GM12878 (cell line): ENCODE results near the gene EP300. TPM values are rescaled to one million over a fixed set of nuclear protein-coding genes. Genes with fewer than 3 reads are reported as not detected.

Experiments used
- ATAC-seq: fragments of 200-7000 bp; cut with Tn5 transposase; 3 replicates; pipeline ENCODE4 v1.9.1; 2020; ENCODE audit warnings: mild to moderate bottlenecking, moderate library complexity
- BruUV-seq: library from RNA; stranded (reverse); fragments of 400-500 nt; replicated peaks from 2 replicates; lab custom pipeline; 2021; lab: Mats Ljungman, UMichigan
- CTCF ChIA-PET: fragments of 300-600 bp; sonication (Branson Sonifier 250); formaldehyde crosslinking; extraction: SDS; loops from one replicate; lab custom pipeline; 2021; ENCODE audit warnings: inconsistent platforms; lab: Yijun Ruan, JAX
- POLR2A ChIA-PET: fragments of 350-600 bp; formaldehyde crosslinking; extraction: SDS; loops from one replicate; lab custom pipeline; 2021; ENCODE audit warnings: inconsistent platforms; lab: Charles Lee
- RAD21 ChIA-PET: fragments of 300-600 bp; sonication (Branson Sonifier 250); formaldehyde crosslinking; loops from one replicate; lab custom pipeline; 2023; ENCODE audit warnings: antibody characterized with exemption; ENCODE audit not compliant: unreplicated experiment; lab: Charles Lee
- SMC1A ChIA-PET: fragments of 300-600 bp; sonication (Branson Sonifier 250); formaldehyde crosslinking; loops from one replicate; lab custom pipeline; 2023; ENCODE audit not compliant: unreplicated experiment, uncharacterized antibody; lab: Charles Lee
- DNase-seq: peaks from one replicate; pipeline ENCODE4 v3.0.0-alpha.2; 2011; ENCODE audit warnings: low read depth, low spot score
- FAIRE-seq: peaks from 3 replicates; lab custom pipeline; 2011; peaks lifted over from hg19 to GRCh38; lab: Jason Lieb, UNC
- H2AFZ ChIP-seq: 2 replicates; pipeline ENCODE4 v1.6.0; 2011; ENCODE audit warnings: low read depth, low read length, control low read depth; ENCODE audit not compliant: control insufficient read depth
- H3K27ac ChIP-seq: 2 replicates; pipeline ENCODE4 v1.5.1; 2011; ENCODE audit warnings: control low read depth; ENCODE audit not compliant: control insufficient read depth, insufficient read depth
- H3K27me3 ChIP-seq, 2 experiments: replicated peaks in 1 of 2; 2 replicates each; pipeline versions ENCODE4 v1.6.0 to v1.6.1; 2011; ENCODE audit warnings: low read length in 1 of 2; ENCODE audit not compliant: control insufficient read depth in 2 of 2, insufficient read depth in 2 of 2
- H3K36me3 ChIP-seq, 2 experiments: 2 replicates each; pipeline ENCODE4 v1.5.1; 2011; ENCODE audit warnings: low read length in 1 of 2; ENCODE audit not compliant: control insufficient read depth in 2 of 2, insufficient read depth in 2 of 2
- H3K4me1 ChIP-seq: 2 replicates; pipeline ENCODE4 v1.6.1; 2011; ENCODE audit warnings: mild to moderate bottlenecking, low read length, moderate library complexity, mixed read lengths; ENCODE audit not compliant: control insufficient read depth, insufficient read depth
- H3K4me2 ChIP-seq: 2 replicates; pipeline ENCODE4 v1.6.0; 2011; ENCODE audit warnings: control low read depth; ENCODE audit not compliant: control insufficient read depth, insufficient read depth
- H3K4me3 ChIP-seq: fragments of 200-600 bp; sonication (generic); 2 replicates; pipeline ENCODE4 v1.5.1; 2016
- H3K79me2 ChIP-seq: 2 replicates; pipeline ENCODE4 v1.6.0; 2011; ENCODE audit warnings: low read length; ENCODE audit not compliant: control insufficient read depth, insufficient read depth
- H3K9ac ChIP-seq: 2 replicates; pipeline ENCODE4 v1.8.0; 2011; ENCODE audit warnings: low read length, control low read depth, mixed read lengths; ENCODE audit not compliant: control insufficient read depth, insufficient read depth
- H3K9me3 ChIP-seq: replicated peaks from 3 replicates; pipeline ENCODE4 v1.5.1; 2011; ENCODE audit warnings: mild to moderate bottlenecking, low read length; ENCODE audit not compliant: control insufficient read depth, insufficient read depth
- H4K20me1 ChIP-seq: 2 replicates; pipeline ENCODE4 v1.6.0; 2011; ENCODE audit not compliant: control insufficient read depth, insufficient read depth
- CREM ChIP-seq: IDR thresholded peaks from 2 replicates; pipeline ENCODE4 v1.6.1; 2014; ENCODE audit warnings: antibody characterized with exemption, low read depth
- ELK1 ChIP-seq: IDR thresholded peaks from 2 replicates; pipeline ENCODE4 v1.6.1; 2012; ENCODE audit warnings: low read depth, low read length, improper control_type of control experiment
- EP300 ChIP-seq, 2 experiments: fragments of 150-350 bp in 1 of 2; IDR thresholded peaks; 2 replicates each; pipeline ENCODE4 v1.6.1; 2011 to 2012; ENCODE audit warnings: low read depth in 2 of 2, low read length in 2 of 2, borderline replicate concordance in 1 of 2, improper control_type of control experiment in 1 of 2, inconsistent platforms in 1 of 2; ENCODE audit not compliant: control insufficient read depth in 1 of 2
- IRF3 ChIP-seq: fragments of 450-650 bp; IDR thresholded peaks from 2 replicates; pipeline ENCODE4 v1.6.1; 2014; ENCODE audit warnings: mild to moderate bottlenecking
- MTA2 ChIP-seq: fragments of 450-650 bp; IDR thresholded peaks from 2 replicates; pipeline ENCODE4 v1.6.1; 2016; ENCODE audit warnings: low read depth, mild to moderate bottlenecking, moderate library complexity
- MTA3 ChIP-seq: IDR thresholded peaks from 2 replicates; pipeline ENCODE4 v1.6.1; 2012; ENCODE audit warnings: low read length, inconsistent platforms, borderline replicate concordance
- PBX3 ChIP-seq: IDR thresholded peaks from 2 replicates; pipeline ENCODE4 v1.6.1; 2011; ENCODE audit warnings: mild to moderate bottlenecking, low read depth, low read length, moderate library complexity; ENCODE audit not compliant: insufficient replicate concordance
- POLR2AphosphoS2 ChIP-seq: IDR thresholded peaks from 2 replicates; pipeline ENCODE4 v1.6.1; 2011; ENCODE audit warnings: low read depth, mild to moderate bottlenecking, low read length, improper control_type of control experiment, moderate library complexity
- POU2F2 ChIP-seq: IDR thresholded peaks from 3 replicates; pipeline ENCODE4 v1.6.1; 2011; ENCODE audit warnings: low read depth, mild to moderate bottlenecking, low read length, borderline replicate concordance
- RELB ChIP-seq: fragments of 450-650 bp; IDR thresholded peaks from 2 replicates; pipeline ENCODE4 v1.6.1; 2017; ENCODE audit warnings: low read depth, mild to moderate bottlenecking, moderate library complexity
- SMAD5 ChIP-seq: IDR thresholded peaks from 2 replicates; pipeline ENCODE4 v1.6.1; 2016; ENCODE audit warnings: antibody characterized with exemption, low read depth
- SUPT20H ChIP-seq: IDR thresholded peaks from 2 replicates; pipeline ENCODE4 v1.6.1; 2011; ENCODE audit warnings: low read depth, mild to moderate bottlenecking, low read length, moderate library complexity, borderline replicate concordance; ENCODE audit not compliant: control insufficient read depth
- WRNIP1 ChIP-seq: IDR thresholded peaks from 2 replicates; pipeline ENCODE4 v1.6.1; 2011; ENCODE audit warnings: low read depth, low read length, improper control_type of control experiment, borderline replicate concordance
- ZNF622 ChIP-seq: fragments of 450-650 bp; IDR thresholded peaks from 2 replicates; pipeline ENCODE4 v1.6.1; 2017; ENCODE audit warnings: mild to moderate bottlenecking, inconsistent platforms
- WGBS: methylation state at CpG from one replicate; pipeline ENCODE4 v1.1.6; 2016; ENCODE audit warnings: low lambda C conversion rate; ENCODE audit not compliant: insufficient replicate concordance, insufficient coverage; ENCODE audit errors: missing lambda C conversion rate; 5-methylcytosine and 5-hydroxymethylcytosine counted together
- in situ Hi-C: fragments of 300-500 bp; cut with MboI; formaldehyde crosslinking; loops from 9 replicates; pipeline ENCODE4 v1.14.3; 2018; ENCODE audit warnings: mixed read lengths
- intact Hi-C: fragments of 100-400 bp; cut with micrococcal nuclease; formaldehyde crosslinking; loops from one replicate; pipeline ENCODE4 v1.14.2; 2022; ENCODE audit not compliant: unreplicated experiment
- polyA plus RNA-seq, 11 experiments: library from polyadenylated mRNA; depleted of rRNA in 4 of 11; unstranded in 6 of 11; stranded (reverse) in 5 of 11; fragments of >200 nt; fragmentation: Nextera tagmentation in 4 of 11; fragmentation: Illumina TruSeq in 1 of 11; extraction: Ambion mirVana in 4 of 11; extraction: Trizol in 1 of 11; gene quantifications; 1 replicate in 1 of 11; 2 replicates in 10 of 11; pipeline versions ENCODE4 v1.2.1 to v1.2.3, GENCODE V29; 2011 to 2016; ENCODE audit warnings: inconsistent platforms in 2 of 11, missing spikeins in 2 of 11, low read depth in 1 of 11
- total RNA-seq, 4 experiments: library from RNA; depleted of rRNA in 3 of 4; stranded (reverse); fragments of >200 nt in 3 of 4; fragmentation: Illumina TruSeq in 1 of 4; extraction: Trizol in 1 of 4; gene quantifications; 2 replicates each; pipeline versions ENCODE4 v1.2.1 to v1.2.3, GENCODE V29; 2013 to 2021
- TF ChIP-seq, protein P1 (sequence below): fragments of 150-350 bp; IDR thresholded peaks from 2 replicates; pipeline ENCODE4 v1.6.1; 2014; ENCODE audit warnings: mild to moderate bottlenecking, low read depth, low read length

EP300 gene
- total and polyA plus RNA-seq, 10 of the 15 experiments (the other 5 are each of a cell fraction or from before 2014, with no cell fraction given): 5.5 to 48.5 (median 23.6) TPM

DNA sequence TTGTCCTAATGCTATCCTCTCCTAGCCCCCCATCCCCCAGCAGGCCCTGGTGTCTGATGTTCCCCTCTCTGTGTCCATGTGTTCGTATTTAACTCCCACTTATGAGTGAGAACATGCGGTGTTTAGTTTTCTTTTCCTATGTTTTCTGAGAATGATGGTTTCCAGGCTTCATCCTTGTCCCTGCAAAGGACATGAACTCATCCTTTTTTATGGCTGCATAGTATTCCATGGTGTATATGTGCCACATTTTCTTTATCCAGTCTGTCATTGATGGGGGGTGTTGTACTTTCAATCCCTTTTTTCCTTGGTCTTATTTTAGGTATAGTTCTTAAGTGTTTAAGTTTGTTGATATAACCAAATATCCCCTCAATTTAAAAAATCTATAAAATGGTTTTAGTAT, 23.9 kb downstream of the EP300 start:
- H3K36me3 ChIP-seq: peaks cover 9 to 11% of the 10 kb centered on the region in 2 experiments; a peak in 3 of 4 replicates
- no peak overlapping the region for H3K9ac ChIP-seq
- SMC1A ChIA-PET: interaction anchor here (0.7 to 3.3 kb wide), 3 partner anchors 22 to 193 kb away, joined by 3 to 12 read pairs (median 5); no protein-coding TSS in a partner anchor
- no peak overlapping the region for H2AFZ ChIP-seq
- H3K4me1 ChIP-seq: no peaks in the 10 kb centered on the region
- no peaks in the 10 kb centered on the region for H3K27me3 ChIP-seq
- ATAC-seq (no peak), DNase-seq (no peak), FAIRE-seq (no peak)
- in situ Hi-C loops (no loop called here), intact Hi-C loops (no loop called here)
- H3K9me3 ChIP-seq: no peaks in the 10 kb centered on the region; the same call in 1 of the 3 replicates
- WGBS: 94% methylated on average over 2 of the region's 2 CpGs
- BruUV-seq: no TSS peak
- no peak overlapping the region for H3K4me3 ChIP-seq
- H3K79me2 ChIP-seq: peaks cover 37% of the 10 kb centered on the region
- POLR2A ChIA-PET: interaction anchor here (1.4 kb wide), 1 partner anchor 23 kb away, joined by 4 read pairs; no protein-coding TSS in a partner anchor
- H3K4me2 ChIP-seq: no peak overlapping the region
- H3K27ac ChIP-seq: no peak overlapping the region
- peaks cover 3% of the 10 kb centered on the region; the same call in 1 of the 2 replicates for H4K20me1 ChIP-seq
- RAD21 ChIA-PET: interaction anchor here (1.6 kb wide), 1 partner anchor 20 kb away, joined by 6 read pairs; no protein-coding TSS in a partner anchor
- CTCF ChIA-PET: interaction anchor here (0.9 kb wide), 1 partner anchor 194 kb away, joined by 5 read pairs; no protein-coding TSS in a partner anchor
- TF ChIP-seq SMAD5 (no peak), EP300 (IDR thresholded peaks at IDR 0.05; ENCODE audit: borderline replicate concordance in 1 of 2, control insufficient read depth in 1 of 2, low read depth in 2 of 2, low read length in 2 of 2) (no peak), PBX3 (no peak), POU2F2 (no peak), RELB (no peak), CREM (no peak), POLR2AphosphoS2 (no peak), MTA2 (no peak), WRNIP1 (no peak), SUPT20H (no peak), MTA3 (no peak), IRF3 (no peak), ZNF622 (no peak), ELK1 (no peak)
- TF ChIP-seq, protein P1, sequence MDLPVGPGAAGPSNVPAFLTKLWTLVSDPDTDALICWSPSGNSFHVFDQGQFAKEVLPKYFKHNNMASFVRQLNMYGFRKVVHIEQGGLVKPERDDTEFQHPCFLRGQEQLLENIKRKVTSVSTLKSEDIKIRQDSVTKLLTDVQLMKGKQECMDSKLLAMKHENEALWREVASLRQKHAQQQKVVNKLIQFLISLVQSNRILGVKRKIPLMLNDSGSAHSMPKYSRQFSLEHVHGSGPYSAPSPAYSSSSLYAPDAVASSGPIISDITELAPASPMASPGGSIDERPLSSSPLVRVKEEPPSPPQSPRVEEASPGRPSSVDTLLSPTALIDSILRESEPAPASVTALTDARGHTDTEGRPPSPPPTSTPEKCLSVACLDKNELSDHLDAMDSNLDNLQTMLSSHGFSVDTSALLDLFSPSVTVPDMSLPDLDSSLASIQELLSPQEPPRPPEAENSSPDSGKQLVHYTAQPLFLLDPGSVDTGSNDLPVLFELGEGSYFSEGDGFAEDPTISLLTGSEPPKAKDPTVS: no peak
